Measurements from ENCODE around the gene ALK.

Gene ALK

GRCh38 chr2:29578084-29578598 is 343.2 kb downstream of the ALK start:
- DNase-seq (ENCODE audit: low read depth) = no peak

- no peak for DNase-seq (ENCODE audit: low read depth)
Observed at GRCh38 chr2:29576231-29576630, 345.2 kb downstream of the ALK start.

GRCh38 chr2:29575370-29575890 is 346.0 kb downstream of the ALK start:
- no peak for DNase-seq (ENCODE audit: low read depth)

GRCh38 chr2:29573612-29574011 is 347.8 kb downstream of the ALK start:
- no peak for DNase-seq (ENCODE audit: low read depth)

GRCh38 chr2:29573147-29573546 is 348.2 kb downstream of the ALK start:
- DNase-seq (ENCODE audit: low read depth) = no peak

GRCh38 chr2:29570539-29570938 is 350.8 kb downstream of the ALK start:
- DNase-seq (ENCODE audit: low read depth) = no peak

GRCh38 chr2:29567906-29568520 is 353.4 kb downstream of the ALK start:
- DNase-seq (ENCODE audit: low read depth) = no peak

GRCh38 chr2:29563697-29564096 is 357.7 kb downstream of the ALK start:
- no peak for DNase-seq (ENCODE audit: low read depth)

- no peak for DNase-seq (ENCODE audit: low read depth)
Observed at GRCh38 chr2:29562896-29563295, 358.5 kb downstream of the ALK start.

GRCh38 chr2:29562319-29562718 is 359.1 kb downstream of the ALK start:
- no peak for DNase-seq (ENCODE audit: low read depth)

GRCh38 chr2:29561628-29562027 is 359.8 kb downstream of the ALK start:
- DNase-seq (ENCODE audit: low read depth) = no peak

GRCh38 chr2:29561181-29561580 is 360.2 kb downstream of the ALK start:
- no peak for DNase-seq (ENCODE audit: low read depth)

- no peak for DNase-seq (ENCODE audit: low read depth)
Observed at GRCh38 chr2:29560566-29560965, 360.8 kb downstream of the ALK start.

GRCh38 chr2:29560030-29560429 is 361.4 kb downstream of the ALK start:
- no peak for DNase-seq (ENCODE audit: low read depth)

- no peak for DNase-seq (ENCODE audit: low read depth)
Observed at GRCh38 chr2:29559578-29559977, 361.8 kb downstream of the ALK start.

- no peak for DNase-seq (ENCODE audit: low read depth)
Observed at GRCh38 chr2:29558097-29558496, 363.3 kb downstream of the ALK start.

- no peak for DNase-seq (ENCODE audit: low read depth)
Observed at GRCh38 chr2:29557268-29557667, 364.1 kb downstream of the ALK start.

- DNase-seq (ENCODE audit: low read depth) = no peak
Observed at GRCh38 chr2:29549069-29549380, 372.4 kb downstream of the ALK start.

- no peak for DNase-seq (ENCODE audit: low read depth)
Observed at GRCh38 chr2:29544917-29545316, 376.5 kb downstream of the ALK start.

- no peak for DNase-seq (ENCODE audit: low read depth)
Observed at GRCh38 chr2:29544031-29544430, 377.4 kb downstream of the ALK start.

GRCh38 chr2:29535188-29535587 is 386.2 kb downstream of the ALK start:
- no peak for DNase-seq (ENCODE audit: low read depth)

GRCh38 chr2:29532436-29532835 is 388.9 kb downstream of the ALK start:
- DNase-seq (ENCODE audit: low read depth) = no peak

GRCh38 chr2:29531626-29532025 is 389.8 kb downstream of the ALK start:
- no peak for DNase-seq (ENCODE audit: low read depth)

- DNase-seq (ENCODE audit: low read depth) = no peak
Observed at GRCh38 chr2:29530281-29530680, 391.1 kb downstream of the ALK start.

Data from fibroblast of gingiva (primary cell).